Transverse colon (tissue), 4 donors: Measurements from ENCODE around the gene LSM10. TPM values are rescaled to one million over a fixed set of nuclear protein-coding genes. Genes with fewer than 3 reads are reported as not detected.

Experiments used
- DNase-seq: peaks from one replicate; pipeline ENCODE4 v3.0.0-alpha.2; 2019
- H3K27ac ChIP-seq, 4 donors: fragments of 200-600 bp; sonication (generic); 2 replicates each; pipeline ENCODE4 v1.5.1; 2016 to 2018; ENCODE audit warnings: inconsistent platforms in 4 of 4
- H3K27me3 ChIP-seq: fragments of 200-600 bp; sonication (generic); 2 replicates; pipeline ENCODE4 v1.5.1; 2017; ENCODE audit warnings: inconsistent platforms
- H3K36me3 ChIP-seq, 4 donors: fragments of 200-600 bp; sonication (generic); 2 replicates each; pipeline ENCODE4 v1.5.1; 2017 to 2019; ENCODE audit warnings: inconsistent platforms in 4 of 4
- H3K4me1 ChIP-seq, 4 donors: fragments of 200-600 bp; sonication (generic); 2 replicates each; pipeline ENCODE4 v1.5.1; 2017 to 2020; ENCODE audit warnings: inconsistent platforms in 4 of 4
- H3K4me3 ChIP-seq, 4 donors: fragments of 200-600 bp; sonication (generic); 1 replicate in 1 of 4; 2 replicates in 3 of 4; pipeline versions ENCODE4 v1.5.1 to v1.6.1; 2017 to 2019; ENCODE audit warnings: inconsistent platforms in 4 of 4
- H3K9me3 ChIP-seq, 2 donors: fragments of 200-600 bp; sonication (generic); 2 replicates each; pipeline ENCODE4 v1.5.1; 2017 to 2019; ENCODE audit warnings: inconsistent platforms in 2 of 2
- CTCF ChIP-seq, 5 experiments: fragments of 200-600 bp in 3 of 5; fragments of 450-650 bp in 2 of 5; sonication (generic) in 3 of 5; IDR thresholded peaks; 1 replicate in 2 of 5; 2 replicates in 3 of 5; pipeline ENCODE4 v1.5.1; 2016 to 2017; ENCODE audit warnings: antibody characterized with exemption in 5 of 5, inconsistent platforms in 3 of 5, mild to moderate bottlenecking in 2 of 5, moderate library complexity in 1 of 5
- EP300 ChIP-seq: sonication (generic); formaldehyde crosslinking; IDR thresholded peaks from one replicate; pipeline ENCODE4 v1.6.1; 2017; ENCODE audit warnings: antibody characterized with exemption, low read depth
- POLR2A ChIP-seq: fragments of 450-650 bp; IDR thresholded peaks from one replicate; pipeline ENCODE4 v1.6.1; 2016; ENCODE audit warnings: antibody characterized with exemption, mild to moderate bottlenecking, moderate library complexity
- POLR2AphosphoS5 ChIP-seq, 3 donors: sonication (generic); formaldehyde crosslinking; IDR thresholded peaks; one replicate each; pipeline ENCODE4 v1.6.1; 2016; ENCODE audit warnings: antibody characterized with exemption in 3 of 3
- WGBS, 2 donors: methylation state at CpG; one replicate each; pipeline ENCODE4 v1.1.5; 2018; ENCODE audit warnings: low coverage in 1 of 2; 5-methylcytosine and 5-hydroxymethylcytosine counted together
- in situ Hi-C, 4 donors: fragments of 200-750 bp; cut with MboI; loops; one replicate each; pipeline versions ENCODE4 v1.15.0 to v1.15.1; 2017; ENCODE audit warnings: low sequenced_read_pairs in 3 of 4, low pct_ligation_motif_present in 1 of 4, low pct_unique_long_range_greater_than_20kb in 1 of 4
- intact Hi-C: fragments of 100-400 bp; cut with DNase I; formaldehyde crosslinking; loops from one replicate; pipeline ENCODE4 v1.15.1; 2023; ENCODE audit warnings: low total_unique reads
- total RNA-seq, 4 donors: library from RNA; depleted of rRNA; stranded (reverse); fragments of >200 nt; gene quantifications; one replicate each; pipeline ENCODE4 v1.1.0, GENCODE V29; 2016

The LSM10 gene
- total RNA-seq, 4 donors from 2014 or later = 25.4 to 59.8 (median 32.9) TPM; not detected in 1

GRCh38 chr1:36367798-36368197 lies 29.9 kb downstream of the LSM10 start:
- WGBS, 2 donors = 40 to 57% methylated on average over 1 to 4 of the region's 4 CpGs
- H3K27me3 ChIP-seq = no peaks in the 10 kb centered on the region
- H3K27ac ChIP-seq = peak overlapping the region; percentile 59 to 66 (median 62)
- H3K4me1 ChIP-seq = peaks cover 9 to 62% (median 30%) of the 10 kb centered on the region in 4 donors
- intact Hi-C loops = no loop called here
- peaks cover 0 to 2% (median 0%) of the 10 kb centered on the region in 4 donors for H3K36me3 ChIP-seq
- in situ Hi-C loops = no loop called here
- no peaks in the 10 kb centered on the region for H3K9me3 ChIP-seq
- TF ChIP-seq POLR2A (no peak), EP300 (no peak), POLR2AphosphoS5 (IDR thresholded peaks at IDR 0.05) (no peak), CTCF (IDR thresholded peaks at IDR 0.05) (no peak)
- DNase-seq = peak; percentile 51
- H3K4me3 ChIP-seq = no peak overlapping the region

- WGBS, 2 donors = 89 to 90% methylated on average over 2 to 5 of the region's 5 CpGs
- H3K27me3 ChIP-seq = no peaks in the 10 kb centered on the region
- TF ChIP-seq POLR2A (no peak), EP300 (no peak)
- H3K27ac ChIP-seq = peak overlapping the region; percentile 59 to 66 (median 62)
- intact Hi-C loops (no loop called here), in situ Hi-C loops (no loop called here)
- no peak overlapping the region for H3K4me3 ChIP-seq
- no peak for DNase-seq
- H3K9me3 ChIP-seq = no peaks in the 10 kb centered on the region
- H3K36me3 ChIP-seq = peaks cover 0 to 9% (median 3%) of the 10 kb centered on the region in 4 donors
- peaks cover 7 to 55% (median 27%) of the 10 kb centered on the region in 4 donors for H3K4me1 ChIP-seq
Measured at GRCh38 chr1:36367066-36367465, 30.6 kb downstream of the LSM10 start.

DNA sequence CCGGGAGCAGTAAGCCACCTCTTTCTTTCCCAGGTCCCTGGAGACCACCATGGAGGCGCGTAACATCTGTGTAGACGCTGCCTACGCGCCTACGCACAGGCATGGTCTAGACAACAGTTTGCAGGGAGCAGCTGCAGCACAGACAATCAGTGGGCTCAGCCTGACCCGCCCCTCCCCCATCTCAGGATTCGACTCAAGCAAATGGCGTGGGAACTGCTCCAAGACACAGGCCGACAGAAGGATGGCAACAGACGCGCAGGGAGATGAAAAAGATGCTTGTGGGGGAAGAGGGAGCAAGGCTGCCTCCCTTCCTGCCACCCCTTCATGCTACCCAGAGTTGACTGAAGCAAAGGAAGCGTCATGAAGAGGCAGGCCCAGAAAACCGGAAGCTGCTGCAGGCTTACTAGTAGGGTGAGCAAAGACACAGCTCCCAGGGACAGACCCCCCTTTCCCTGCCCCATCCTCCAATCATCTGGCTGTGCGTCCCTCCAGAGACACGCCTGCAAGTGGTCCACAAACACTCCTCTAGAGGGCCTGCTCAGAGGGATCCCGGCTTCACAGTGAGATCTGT lies 31.5 kb downstream of the LSM10 start:
- in situ Hi-C loops = no loop called here
- H3K4me1 ChIP-seq = peaks cover 7 to 47% (median 27%) of the 10 kb centered on the region in 4 donors
- TF ChIP-seq POLR2AphosphoS5 (IDR thresholded peaks at IDR 0.05) (no peak), POLR2A (no peak), EP300 (no peak), CTCF (IDR thresholded peaks at IDR 0.05) (no peak)
- peaks cover 0 to 10% (median 3%) of the 10 kb centered on the region in 4 donors for H3K36me3 ChIP-seq
- no peak overlapping the region for H3K4me3 ChIP-seq
- no peak for DNase-seq
- no peaks in the 10 kb centered on the region for H3K9me3 ChIP-seq
- WGBS, 2 donors = 47% methylated on average over 18 of the region's 18 CpGs; no CpG with 5 or more reads in 1 of the 2 donors
- intact Hi-C loops = no loop called here
- no peaks in the 10 kb centered on the region for H3K27me3 ChIP-seq
- H3K27ac ChIP-seq = peak overlapping the region; percentile 13 to 66 (median 54)

DNA sequence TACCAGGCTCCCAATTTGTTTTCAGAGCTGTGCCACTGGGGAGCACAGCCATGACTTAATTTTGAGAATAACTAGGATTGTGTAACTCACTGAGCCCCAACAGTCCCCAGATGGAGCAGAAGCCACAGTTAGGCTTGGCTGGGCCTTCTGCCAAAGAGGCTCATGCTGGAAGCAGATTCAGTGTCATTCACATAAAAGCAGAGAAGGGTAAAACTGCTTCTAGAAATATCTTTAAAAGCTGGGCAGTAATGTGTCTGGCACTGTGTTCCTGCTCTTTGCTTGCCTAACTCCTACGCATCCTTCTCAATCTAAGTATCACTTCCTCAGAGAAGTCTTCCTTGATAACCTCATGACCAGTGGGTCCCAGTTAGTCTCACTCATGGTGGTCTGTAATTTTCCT lies 32.3 kb downstream of the LSM10 start:
- no peak for TF ChIP-seq POLR2AphosphoS5 (IDR thresholded peaks at IDR 0.05)
- TF ChIP-seq CTCF (IDR thresholded peaks at IDR 0.05) = no peak
- TF ChIP-seq EP300 = no peak
- no peak for TF ChIP-seq POLR2A
- no peaks in the 10 kb centered on the region for H3K27me3 ChIP-seq
- intact Hi-C loops (no loop called here), in situ Hi-C loops (no loop called here)
- peaks cover 7 to 47% (median 27%) of the 10 kb centered on the region in 4 donors for H3K4me1 ChIP-seq
- peaks cover 0 to 10% (median 3%) of the 10 kb centered on the region in 4 donors for H3K36me3 ChIP-seq
- DNase-seq = no peak
- H3K27ac ChIP-seq = peak overlapping the region in 3 of 4 donors; percentile 45 to 66 (median 63)
- no peaks in the 10 kb centered on the region for H3K9me3 ChIP-seq
- H3K4me3 ChIP-seq = no peak overlapping the region
- 89 to 92% methylated on average over 1 of the region's 1 CpG for WGBS, 2 donors
